Omental fat pad (tissue), 4 donors: ENCODE measurements around the gene COL23A1. TPM values are rescaled to one million over a fixed set of nuclear protein-coding genes. Genes with fewer than 3 reads are reported as not detected.

Source experiments
- ATAC-seq: fragments of 150-250 bp; one replicate; pipeline ENCODE4 v1.9.1; 2016; ENCODE audit warnings: mild to moderate bottlenecking, moderate library complexity; ENCODE audit not compliant: low FRiP score
- DNase-seq: peaks from one replicate; pipeline ENCODE4 v3.0.0-alpha.2; 2019; ENCODE audit warnings: low spot score
- CTCF ChIP-seq, 3 donors: fragments of 450-650 bp; IDR thresholded peaks; one replicate each; pipeline ENCODE4 v1.5.1; 2016 to 2017; ENCODE audit warnings: antibody characterized with exemption in 3 of 3, mild to moderate bottlenecking in 3 of 3, moderate library complexity in 2 of 3
- total RNA-seq, 4 donors: library from RNA; depleted of rRNA; stranded (reverse); fragments of >200 nt; gene quantifications; one replicate each; pipeline ENCODE4 v1.1.0, GENCODE V29; 2016

COL23A1 gene
- total RNA-seq, 4 donors from 2014 or later = 0.12 to 1.0 (median 0.49) TPM

GRCh38 chr5:178477802-178478201 lies 112.4 kb downstream of the COL23A1 start:
- DNase-seq (no peak), ATAC-seq (no peak)
- no peak for TF ChIP-seq CTCF (IDR thresholded peaks at IDR 0.05)

- TF ChIP-seq CTCF (IDR thresholded peaks at IDR 0.05) = no peak
- no peak for ATAC-seq
Measured at GRCh38 chr5:178476972-178477754, 113.0 kb downstream of the COL23A1 start.

DNA sequence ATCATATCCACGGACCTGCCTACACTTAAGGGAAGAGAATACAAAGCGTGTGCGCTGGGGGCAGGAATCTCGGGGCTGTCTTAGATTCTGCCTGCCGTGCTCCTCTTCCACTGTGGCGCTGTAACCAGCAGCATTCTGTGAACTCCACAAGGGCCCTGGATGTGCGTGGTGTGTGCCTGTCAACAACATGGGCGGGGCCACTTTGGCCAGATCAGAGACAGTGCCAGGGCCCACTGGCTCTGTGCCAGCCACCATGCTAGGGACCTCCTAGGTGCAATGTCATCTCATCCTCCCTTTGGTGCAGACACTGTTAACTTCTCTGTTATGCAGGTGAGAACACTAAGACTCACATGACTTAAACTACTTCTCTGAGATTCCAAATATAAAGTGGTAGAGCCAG lies 113.7 kb downstream of the COL23A1 start:
- no peak for DNase-seq
- TF ChIP-seq CTCF (IDR thresholded peaks at IDR 0.05) = no peak
- ATAC-seq = no peak

More at GRCh38 chr5:178476972-178477754, 113.0 kb downstream of the COL23A1 start:
- no peak for DNase-seq

GRCh38 chr5:178475422-178475821 lies 114.8 kb downstream of the COL23A1 start:
- DNase-seq (no peak), ATAC-seq (no peak)
- TF ChIP-seq CTCF (IDR thresholded peaks at IDR 0.05) = no peak

DNA sequence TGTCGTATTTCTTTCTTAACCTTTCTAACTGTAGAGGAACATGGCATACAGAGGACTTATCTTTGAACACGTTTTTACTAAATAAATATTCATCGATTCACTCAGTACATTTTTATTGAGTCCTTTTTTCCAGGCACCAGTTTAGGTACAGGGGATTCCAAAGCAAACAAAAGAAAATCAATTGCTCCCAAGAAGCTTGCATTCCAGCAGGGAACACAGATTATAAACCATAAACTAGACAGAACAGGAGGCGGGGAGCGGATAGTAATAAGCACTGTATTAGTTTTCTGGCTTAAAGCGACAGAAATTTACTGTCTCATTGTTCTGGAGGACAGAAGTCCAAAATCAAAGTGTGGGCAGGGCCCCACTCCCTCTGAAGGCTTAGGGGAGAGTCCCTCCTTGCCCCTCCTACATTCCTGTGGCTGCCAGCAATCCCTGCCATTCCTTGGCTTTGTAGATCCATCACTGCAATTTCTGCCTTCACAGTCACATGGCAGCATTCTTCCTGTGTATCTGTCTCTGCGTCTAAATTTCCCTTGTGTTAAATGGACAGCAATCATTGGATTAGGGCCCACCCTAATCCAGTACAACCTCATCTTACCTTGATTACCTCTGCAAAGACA lies 115.5 kb downstream of the COL23A1 start:
- TF ChIP-seq CTCF (IDR thresholded peaks at IDR 0.05) = no peak
- no peak for DNase-seq
- ATAC-seq = no peak

DNA sequence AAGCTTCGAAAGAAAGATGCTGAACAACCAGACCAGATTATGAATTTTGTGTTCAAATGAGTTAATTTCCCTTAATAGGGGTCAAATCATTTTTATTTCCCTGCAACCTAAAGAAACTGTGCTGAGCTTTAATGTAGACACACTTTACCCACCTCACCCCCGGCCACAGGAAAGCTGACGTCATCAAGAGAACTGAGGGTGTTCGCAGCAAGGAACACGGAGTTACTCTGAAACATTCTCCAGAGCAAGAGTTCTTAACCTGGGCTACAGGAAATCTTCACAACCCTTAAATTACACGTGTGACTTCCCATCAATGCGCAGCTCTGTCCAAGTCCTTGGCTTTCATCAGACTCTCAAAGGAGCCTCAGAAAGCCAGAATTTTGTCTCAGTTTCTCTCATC lies 116.3 kb downstream of the COL23A1 start:
- no peak for ATAC-seq

More for the DNA sequence above, 116.3 kb downstream of the COL23A1 start:
- TF ChIP-seq CTCF (IDR thresholded peaks at IDR 0.05) = no peak
- no peak for DNase-seq
